HG02642 (cell line): ENCODE measurements around the gene TRIM29.
"Not testable (repeated sequence)": the region's sequence is repeated elsewhere in the genome, so short reads cannot be mapped to it uniquely, and the experiment has no call there.

Source experiments
- ATAC-seq: cut with Tn5 transposase; IDR thresholded peaks from one replicate; pipeline ENCODE4 v1.9.1; 2021; ENCODE audit warnings: mild to moderate bottlenecking; ENCODE audit not compliant: unreplicated experiment, poor library complexity

Gene TRIM29

DNA sequence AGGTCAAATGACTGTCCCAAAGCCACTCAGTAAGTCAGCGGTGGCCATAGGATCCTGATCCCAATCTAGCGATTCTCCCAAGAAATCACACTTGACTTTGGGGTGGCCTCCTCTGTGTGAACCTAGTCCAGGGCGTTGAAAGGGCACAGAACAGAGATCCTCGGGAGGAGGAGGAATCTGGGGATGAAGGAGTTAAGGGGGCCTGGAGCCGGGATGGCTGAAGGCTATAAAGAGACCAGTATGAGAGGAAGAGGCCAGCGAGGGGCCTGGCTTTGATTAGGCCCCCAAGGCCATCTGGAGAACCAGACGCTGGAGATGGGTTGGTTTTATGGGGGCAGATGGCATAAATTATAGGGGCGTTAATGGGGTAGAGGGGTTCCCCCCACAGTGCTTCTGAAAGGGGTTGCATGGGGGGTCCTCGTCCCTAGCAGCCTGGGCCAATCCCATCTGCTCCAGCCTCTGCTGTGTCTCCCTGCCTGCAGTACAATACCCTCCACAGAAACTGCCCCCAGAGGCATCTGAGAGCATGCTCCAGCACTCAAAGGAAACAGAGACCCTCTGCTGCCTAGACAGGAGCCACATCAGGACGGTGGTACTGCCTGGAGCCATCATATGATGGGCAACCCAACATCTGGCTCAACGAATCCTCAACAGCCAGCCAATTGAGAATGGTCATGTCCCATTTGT, 35.2 kb upstream of the TRIM29 start:
- no peak for ATAC-seq

DNA sequence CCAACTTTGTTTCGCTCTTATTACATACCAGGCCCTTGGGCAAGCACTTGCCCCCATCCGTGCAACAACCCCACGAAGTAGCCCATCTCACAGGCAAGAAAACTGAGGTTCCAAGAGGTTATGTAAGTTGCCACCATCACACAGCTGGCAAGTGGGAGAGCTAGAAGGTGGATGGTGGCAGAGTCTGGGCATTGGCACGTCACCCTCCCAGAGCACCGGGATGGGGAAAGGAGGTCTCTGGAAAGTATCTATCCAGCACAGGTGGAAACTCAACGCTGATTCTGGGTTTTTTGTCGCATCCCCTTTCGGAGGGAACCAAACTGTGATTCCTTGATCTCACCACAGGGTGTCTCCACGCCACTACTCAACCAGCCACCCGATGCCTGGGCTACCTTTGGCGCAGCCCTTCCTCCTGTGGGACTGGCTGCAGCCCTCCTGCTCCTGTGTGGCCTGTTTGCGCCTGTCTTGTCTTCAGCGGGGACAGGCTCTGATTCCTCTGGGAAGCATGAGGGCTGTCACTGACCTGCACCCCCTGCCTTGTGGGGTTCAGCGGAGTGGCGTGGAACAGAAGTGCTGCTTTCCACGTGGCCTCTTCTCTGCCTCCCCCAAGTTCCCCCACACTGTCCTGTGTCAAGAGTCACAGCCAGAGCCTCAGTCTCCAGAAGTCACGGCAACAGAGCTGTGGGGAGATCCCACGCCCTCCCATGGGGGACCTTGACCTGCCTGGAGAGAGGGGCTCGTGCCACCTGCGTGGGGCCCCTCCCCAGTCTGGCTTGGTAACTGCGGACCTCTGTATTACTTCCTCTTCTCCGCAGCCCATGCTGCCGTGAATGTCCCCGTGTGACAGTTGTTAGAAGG, 34.4 kb upstream of the TRIM29 start:
- ATAC-seq, result no peak

DNA sequence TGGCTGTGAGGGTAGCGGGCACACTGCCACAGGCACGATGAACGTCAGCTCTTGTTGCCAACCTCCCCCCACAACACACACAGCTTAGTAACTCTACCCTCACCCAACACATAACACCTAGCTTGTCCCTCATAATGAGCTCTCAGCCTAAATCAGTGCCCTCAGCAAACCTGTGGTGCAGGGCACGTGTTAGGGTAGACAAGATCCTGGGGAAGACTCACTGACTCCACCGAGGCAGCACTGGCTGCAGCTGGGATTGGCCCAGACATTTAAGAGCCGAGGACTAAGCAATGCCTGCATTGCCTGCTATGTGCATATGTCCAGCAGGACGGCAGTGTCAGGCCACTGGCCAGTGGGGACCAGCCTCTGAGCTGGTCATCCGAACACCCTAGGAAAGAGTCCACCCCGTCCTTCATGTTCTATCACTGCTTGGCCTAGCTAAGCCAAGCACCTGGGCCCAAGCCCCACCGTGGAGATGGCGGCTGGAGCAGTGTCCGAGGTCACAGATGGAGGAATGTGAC, 32.9 kb upstream of the TRIM29 start:
- no peak for ATAC-seq

DNA sequence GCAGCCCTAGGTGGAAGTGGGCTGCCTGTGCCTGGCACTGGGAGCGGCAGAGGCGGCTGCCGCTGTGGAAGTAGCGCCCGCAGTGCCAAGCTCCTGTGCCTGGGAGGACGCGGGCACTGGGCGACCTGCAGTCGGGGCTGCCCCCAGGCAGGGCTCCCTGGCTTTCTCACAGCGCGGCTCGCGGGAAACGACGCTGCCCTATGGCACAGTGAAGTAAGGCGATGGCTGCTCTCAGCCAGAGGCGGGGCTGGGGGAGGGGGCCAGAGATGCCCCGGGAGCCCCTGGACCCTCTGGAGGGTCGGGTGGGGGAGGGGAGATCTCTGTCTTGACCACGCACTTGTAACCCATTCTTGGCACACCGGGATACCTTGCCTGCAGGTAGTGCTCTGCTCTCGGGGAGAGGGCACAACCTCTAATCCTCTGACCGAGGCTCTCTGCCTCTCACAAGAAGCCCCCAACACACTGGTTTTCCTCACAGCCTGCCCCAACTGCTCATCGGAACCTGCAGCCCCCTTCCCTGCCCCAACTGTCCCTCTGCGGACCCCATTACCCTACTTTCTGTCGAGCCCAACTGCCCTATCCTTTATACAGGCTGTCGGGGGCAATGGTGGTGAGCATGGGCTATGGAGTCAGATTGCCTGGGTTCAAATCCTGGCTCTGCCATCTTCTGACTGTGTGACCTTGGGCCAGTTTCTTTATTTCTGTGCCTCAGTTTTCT, 32.2 kb upstream of the TRIM29 start:
- no peak for ATAC-seq

DNA sequence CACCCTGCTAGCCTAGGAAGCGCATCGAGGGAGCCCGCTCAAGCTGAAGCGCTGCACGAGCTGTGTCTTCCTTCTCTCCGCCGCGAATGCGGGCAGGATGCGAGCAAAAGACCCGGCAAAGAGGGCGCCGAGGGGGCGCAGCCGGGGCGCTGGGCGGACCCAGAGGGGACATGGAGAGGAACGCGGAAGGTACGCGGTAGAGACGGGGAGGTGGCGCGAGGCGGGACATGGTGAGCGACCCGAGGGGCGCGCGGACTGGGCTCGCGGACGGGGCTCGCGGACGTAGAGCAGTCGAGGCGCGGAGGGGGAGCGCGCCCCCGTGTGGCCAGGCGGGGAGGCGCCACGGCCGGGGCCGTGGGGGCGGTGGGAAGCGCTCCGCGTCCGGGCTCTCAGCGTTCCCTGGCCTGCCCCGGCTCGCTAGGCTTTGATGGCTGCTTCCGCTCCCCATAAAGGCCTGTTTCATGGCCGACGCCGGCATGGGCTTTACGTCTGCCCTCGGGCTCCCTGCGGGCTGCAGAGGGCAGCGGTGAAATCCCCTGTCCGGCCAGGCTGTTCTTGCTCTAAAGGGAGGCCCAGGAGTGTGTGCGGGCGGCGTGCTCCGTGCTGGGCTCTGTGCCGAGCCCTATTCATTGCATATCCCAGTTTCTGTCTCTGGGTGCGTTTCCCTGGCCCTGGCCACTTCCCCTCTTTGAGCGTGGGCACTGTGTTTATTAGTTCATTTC, 31.2 kb upstream of the TRIM29 start:
- no peak for ATAC-seq

DNA sequence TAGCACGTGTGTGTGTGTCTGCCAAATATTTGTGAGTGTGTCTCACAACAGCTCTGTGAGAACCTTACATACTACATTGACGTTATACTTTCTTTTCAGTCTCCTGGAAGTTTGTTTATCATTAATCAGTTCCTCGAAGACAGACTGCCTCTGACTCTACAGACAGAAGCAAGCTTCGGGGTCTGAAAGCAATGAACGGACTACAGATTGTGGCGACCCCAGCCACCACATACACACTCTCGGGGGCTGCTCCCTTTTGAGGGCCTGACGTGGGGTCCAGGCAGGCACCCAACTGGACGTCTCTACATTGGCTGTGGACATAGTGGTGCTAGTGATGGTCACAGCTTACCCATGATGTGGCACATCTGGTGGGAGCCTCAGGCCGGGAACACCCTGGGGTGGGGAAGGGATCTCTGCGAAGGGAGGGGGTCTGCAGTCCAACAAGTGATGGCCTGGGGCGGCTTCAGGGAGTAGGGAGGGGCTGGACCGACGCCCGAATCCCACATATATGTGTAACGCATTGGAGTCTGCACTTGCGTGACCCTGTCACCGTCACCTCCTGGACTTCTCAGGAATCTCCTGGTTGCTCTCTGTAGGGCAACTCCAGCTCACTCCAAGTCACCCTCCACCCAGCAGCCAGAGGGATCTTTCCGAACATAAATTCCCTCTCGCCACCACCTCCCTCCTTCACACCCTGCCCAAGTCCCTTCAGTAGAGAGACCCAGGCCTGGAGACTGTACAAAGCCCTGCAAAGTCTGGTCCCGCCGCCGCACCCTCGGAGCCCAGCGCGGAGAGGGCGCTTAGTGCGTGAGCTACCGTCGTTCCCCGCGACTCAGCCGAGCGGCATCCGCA, 30.4 kb upstream of the TRIM29 start:
- ATAC-seq, result no peak

DNA sequence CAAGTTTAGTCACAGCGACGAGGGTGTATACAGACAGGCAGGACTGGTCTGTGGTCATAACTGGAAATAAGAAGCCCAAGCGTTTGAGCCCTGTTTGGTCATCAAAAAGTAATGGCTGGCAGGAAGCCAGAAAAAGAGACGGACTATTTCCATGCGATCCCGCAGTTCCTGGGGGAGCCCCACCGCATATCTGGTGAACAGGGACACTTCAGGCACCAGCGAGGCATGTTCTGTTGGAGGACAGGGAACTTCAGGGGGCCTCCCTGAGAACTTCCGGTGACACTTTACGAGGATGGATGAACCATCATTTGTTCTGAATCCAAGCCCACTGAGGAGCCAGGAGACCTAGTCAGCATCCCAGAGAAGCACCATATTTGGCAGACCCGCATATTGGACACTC, 29.7 kb upstream of the TRIM29 start:
- ATAC-seq, result no peak

DNA sequence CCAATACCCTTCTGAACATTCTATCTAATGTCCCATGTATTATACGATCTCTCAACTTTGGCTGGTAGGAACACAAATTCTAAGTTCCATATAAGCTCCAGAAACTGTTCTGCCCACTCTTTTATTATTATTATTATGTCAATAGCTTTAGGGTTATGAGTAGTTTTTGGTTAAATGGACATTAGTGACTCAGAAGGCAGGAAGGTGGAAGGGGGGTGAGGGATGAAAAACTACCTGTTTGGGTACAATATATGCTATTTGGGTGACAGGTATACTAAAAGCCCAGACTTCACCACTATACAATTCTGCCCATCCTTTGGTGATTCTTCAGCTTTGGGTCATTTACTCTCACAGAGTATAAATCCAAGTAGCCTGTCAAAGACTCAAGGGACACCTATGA, 22.5 kb upstream of the TRIM29 start:
- no peak for ATAC-seq

DNA sequence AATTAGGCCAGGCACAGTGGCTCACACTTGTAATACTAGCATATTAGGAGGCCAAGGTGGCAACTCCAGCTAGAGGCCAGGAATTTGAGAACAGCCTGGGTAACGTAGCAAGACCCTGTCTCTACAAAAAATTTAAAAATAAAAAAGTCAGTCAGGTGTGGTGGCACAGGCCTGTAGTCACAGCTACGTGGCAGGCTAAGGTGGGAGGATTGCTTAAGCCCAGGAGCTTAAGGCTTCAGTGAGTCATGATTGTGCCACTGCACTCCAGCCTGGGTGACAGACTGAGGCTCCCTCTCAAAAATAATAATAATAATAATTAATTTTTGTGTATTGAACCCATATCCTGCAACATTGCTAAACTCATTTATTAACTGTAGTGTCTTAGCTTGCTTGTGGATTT, 15.3 kb upstream of the TRIM29 start:
- no peak for ATAC-seq

DNA sequence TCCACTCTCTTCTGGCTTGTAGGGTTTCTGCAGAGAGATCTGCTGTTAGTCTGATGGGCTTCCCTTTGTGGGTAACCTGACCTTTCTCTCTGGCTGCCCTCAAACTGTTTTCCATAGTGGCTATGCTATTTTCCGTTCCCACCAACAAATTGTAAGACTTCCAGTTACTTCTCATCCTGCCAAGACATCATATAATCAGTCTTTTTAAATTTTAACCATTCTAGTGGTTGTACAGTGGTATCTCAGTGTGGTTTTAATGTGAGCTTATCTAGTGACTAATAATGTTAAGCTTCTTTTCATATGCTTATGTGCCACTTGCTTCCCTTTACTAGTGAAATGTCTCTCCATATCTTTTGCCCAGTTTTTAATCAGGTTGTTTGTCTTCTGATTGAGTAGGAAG, 13.6 kb upstream of the TRIM29 start:
- no peak for ATAC-seq

DNA sequence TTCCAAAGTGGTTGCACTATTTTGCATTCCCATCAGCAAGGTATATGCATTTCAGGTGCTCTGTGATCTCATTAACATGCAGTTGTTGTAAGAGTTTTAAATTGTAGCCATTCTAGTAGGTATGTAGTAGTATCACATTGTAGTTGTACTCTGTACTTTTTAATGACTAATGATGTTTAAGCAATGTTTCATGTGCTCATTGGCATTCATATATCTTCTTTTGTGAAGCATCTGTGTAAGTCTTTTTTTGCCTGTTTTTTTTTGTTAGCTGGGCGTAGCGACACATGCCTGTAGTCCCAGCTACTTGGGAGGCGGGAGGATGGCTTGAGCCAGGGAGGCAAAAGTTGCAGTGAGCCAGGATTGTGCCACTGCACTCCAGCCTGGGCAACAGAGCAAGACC, 11.3 kb upstream of the TRIM29 start:
- no peak for ATAC-seq

DNA sequence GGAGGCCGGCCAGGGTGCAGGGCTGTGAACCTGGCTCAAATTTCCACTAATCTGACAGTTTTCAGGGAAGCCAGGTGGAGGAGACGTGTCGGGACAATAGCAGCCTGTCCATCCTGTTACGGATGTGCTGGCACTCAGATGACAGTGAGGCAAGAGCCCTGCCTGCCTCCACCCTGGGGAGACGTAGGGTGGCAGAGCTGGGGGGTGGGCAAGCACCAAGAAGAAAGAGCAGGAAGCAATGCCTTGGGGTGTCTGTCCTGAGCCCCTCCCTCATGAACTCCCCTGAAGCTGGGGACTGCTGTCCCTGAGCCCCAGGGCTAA, 10.0 kb upstream of the TRIM29 start:
- ATAC-seq, result no peak

DNA sequence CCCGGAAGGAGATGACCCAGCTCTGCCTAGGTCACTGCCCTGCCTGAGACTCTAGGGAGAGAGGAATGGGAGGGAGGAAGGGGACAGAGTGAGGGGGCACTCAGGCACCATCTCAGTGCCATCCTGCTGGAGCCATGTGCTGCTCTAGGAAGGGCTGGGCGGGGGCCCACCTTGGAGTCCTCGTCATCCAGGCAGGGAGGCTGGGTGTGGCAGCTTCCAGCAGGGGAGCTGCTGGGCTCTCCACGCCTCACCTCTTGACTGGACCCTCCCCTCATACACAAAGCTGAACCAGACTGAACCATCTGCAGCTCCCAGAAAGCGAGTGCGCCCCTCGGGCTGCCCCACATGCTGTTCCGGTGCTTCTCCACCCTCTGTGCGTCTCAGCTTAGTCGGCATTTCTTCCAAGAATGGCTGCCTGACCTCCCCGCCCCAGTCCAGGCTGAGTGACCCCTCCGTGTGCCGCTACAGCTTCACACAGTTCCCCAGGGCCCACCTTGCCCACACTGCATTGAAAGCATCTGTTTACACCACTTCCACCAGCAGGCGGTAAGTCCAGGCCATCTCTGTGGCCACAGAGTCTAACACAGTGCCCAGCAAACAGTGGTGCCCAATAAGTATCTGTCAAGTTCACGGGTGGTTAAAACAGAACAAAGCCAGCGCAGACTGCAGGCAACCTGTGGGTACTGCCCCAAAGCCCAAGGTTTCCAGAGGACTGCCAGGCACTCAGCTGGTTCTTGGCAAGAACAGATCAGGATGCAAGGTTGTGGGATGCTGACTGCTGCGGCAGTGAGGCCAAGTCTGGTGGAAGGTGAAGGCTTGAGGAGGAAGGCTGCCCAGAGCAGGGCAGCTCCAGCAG, 9.4 kb upstream of the TRIM29 start:
- no peak for ATAC-seq

DNA sequence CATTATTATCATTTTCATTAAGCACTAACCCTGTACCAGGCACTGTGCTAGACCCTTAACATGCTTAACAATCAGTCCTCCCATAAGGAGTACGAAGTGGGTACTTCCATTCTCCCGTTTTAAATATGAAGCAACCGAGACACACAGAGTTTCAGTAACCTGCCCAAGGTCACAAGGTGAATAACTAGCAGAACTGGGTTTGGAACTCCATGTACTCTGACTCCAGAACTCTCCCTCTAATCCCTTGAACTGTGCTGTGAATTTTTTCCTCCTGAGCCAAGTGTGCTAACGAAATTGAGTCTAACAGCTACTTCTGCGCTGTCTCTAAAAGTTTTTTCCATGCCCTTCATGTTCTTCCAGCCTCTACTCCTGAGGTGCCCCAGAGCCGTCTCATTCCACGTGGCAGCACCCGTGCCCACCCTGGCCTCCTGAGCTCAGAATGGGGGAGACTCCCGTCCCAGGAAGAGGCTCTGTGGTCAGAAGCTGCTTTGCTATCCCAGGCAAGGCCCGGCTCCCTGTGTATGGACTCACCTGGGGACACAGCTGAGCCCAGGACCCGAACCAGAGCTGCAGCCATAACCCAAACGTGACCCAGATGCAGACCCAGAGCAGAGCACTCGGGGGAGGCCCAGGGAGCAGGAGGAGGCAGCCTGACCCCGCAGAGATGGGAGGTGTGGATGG, 8.6 kb upstream of the TRIM29 start:
- ATAC-seq, result no peak

DNA sequence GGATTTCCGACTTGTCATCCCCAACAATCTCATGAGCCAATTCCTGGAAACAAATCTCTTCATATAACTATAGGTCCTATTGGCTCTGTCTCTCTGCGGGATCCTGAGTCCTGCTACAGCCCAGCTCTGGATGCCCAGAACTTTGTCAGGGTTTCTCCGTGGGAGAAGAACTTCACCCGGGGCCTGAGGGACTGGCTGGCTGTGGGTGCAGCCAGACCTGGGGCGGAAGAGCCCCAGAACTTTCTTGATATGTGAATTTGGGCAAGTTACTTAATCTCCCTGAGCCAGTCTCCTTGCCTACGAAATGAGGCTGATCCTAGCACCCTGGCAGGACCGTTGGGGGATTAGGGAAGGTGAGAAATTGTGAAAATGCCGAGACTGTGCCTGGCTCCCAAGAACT, 6.6 kb upstream of the TRIM29 start:
- ATAC-seq, result no peak

DNA sequence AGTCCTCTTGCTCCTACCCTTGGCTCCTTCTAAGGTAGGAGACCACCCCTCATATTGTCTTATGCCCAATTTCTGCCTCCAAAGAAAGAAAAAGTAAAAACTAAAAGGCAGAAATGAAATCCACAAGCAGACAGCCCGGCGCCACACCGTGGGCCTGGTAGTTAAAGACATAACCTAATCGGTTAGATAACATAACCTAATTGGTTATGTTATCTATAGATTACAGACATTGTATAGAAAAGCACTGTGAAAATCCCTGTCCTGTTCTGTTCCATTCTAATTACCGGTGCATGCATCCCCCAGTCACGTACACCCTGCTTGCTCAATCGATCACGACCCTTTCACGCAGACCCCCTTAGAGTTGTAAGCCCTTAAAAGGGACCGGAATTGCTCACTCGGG, 5.6 kb upstream of the TRIM29 start:
- not testable (repeated sequence) for ATAC-seq

DNA sequence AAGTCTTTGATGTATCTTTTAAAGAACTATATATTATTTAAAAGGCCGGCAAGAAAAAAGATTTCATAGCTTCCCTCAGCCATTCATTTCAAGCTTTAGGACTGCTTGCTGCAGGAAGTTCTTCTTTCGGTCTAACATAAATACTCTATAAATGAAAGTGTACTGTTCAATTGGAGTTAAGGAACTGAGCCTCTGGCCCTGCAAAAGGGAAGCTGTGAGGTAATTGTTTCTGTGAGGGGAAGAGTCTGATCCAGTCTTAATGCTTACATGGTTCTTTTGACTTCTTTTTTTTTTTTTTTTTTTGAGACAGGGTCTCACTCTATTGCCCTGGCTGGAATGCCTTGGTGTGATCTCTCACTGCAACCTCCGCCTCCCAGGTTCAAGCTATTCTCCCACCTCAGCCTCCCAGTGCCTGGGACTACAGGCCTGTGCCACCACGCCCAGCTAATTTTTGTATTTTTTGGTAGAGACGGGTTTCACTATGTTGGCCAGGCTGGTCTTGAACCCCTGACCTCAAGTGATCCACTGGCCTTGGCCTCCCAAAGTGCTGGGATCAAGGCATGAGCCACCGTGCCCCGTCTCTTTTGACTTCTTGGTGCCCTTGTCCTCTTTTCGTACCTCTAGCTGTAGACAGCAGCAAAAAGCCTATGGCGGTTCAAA, 4.7 kb upstream of the TRIM29 start:
- no peak for ATAC-seq
